Ramos (cell line): ENCODE data around the gene STK31.
"Not testable (repeated sequence)": the region's sequence is repeated elsewhere in the genome, so short reads cannot be mapped to it uniquely, and the experiment has no call there.

Experiments
- in situ Hi-C: fragments of 300-500 bp; cut with MboI; formaldehyde crosslinking; loops from one replicate; pipeline ENCODE4 v1.14.3; 2022; ENCODE audit warnings: low sequenced_read_pairs; ENCODE audit not compliant: unreplicated experiment

STK31 gene

GRCh38 chr7:23712368-23713284, 2.6 kb downstream of the STK31 start:
- in situ Hi-C loops: no loop called here

GRCh38 chr7:23713285-23714149, 3.5 kb downstream of the STK31 start:
- in situ Hi-C loops: no loop called here

GRCh38 chr7:23714150-23714464, 4.1 kb downstream of the STK31 start:
- in situ Hi-C loops: no loop called here

GRCh38 chr7:23714579-23714978, 4.6 kb downstream of the STK31 start:
- in situ Hi-C loops: no loop called here

- in situ Hi-C loops: no loop called here
These were observed 5.1 kb downstream of the STK31 start for GRCh38 chr7:23715099-23715498.

- in situ Hi-C loops: no loop called here
These were observed 7.8 kb downstream of the STK31 start for GRCh38 chr7:23717788-23718187.

GRCh38 chr7:23721456-23721855, 11.4 kb downstream of the STK31 start:
- in situ Hi-C loops: no loop called here

- in situ Hi-C loops: not testable (repeated sequence)
These were observed 12.7 kb downstream of the STK31 start for GRCh38 chr7:23722587-23723216.

- in situ Hi-C loops: not testable (repeated sequence)
These were observed 14.1 kb downstream of the STK31 start for GRCh38 chr7:23724113-23724512.

GRCh38 chr7:23742051-23742450, 32.0 kb downstream of the STK31 start:
- in situ Hi-C loops: no loop called here

- in situ Hi-C loops: no loop called here
These were observed 33.2 kb downstream of the STK31 start for GRCh38 chr7:23743226-23743625.

- in situ Hi-C loops: no loop called here
These were observed 36.6 kb downstream of the STK31 start for GRCh38 chr7:23746629-23747028.

- in situ Hi-C loops: no loop called here
These were observed 41.8 kb downstream of the STK31 start for GRCh38 chr7:23751852-23752251.

- in situ Hi-C loops: not testable (repeated sequence)
These were observed 48.8 kb downstream of the STK31 start for GRCh38 chr7:23758839-23759238.

- in situ Hi-C loops: no loop called here
These were observed 49.8 kb downstream of the STK31 start for GRCh38 chr7:23759671-23760391.

GRCh38 chr7:23765943-23766342, 55.9 kb downstream of the STK31 start:
- in situ Hi-C loops: no loop called here

GRCh38 chr7:23767514-23767913, 57.5 kb downstream of the STK31 start:
- in situ Hi-C loops: no loop called here

GRCh38 chr7:23768022-23768421, 58.0 kb downstream of the STK31 start:
- in situ Hi-C loops: no loop called here

- in situ Hi-C loops: not testable (repeated sequence)
These were observed 69.3 kb downstream of the STK31 start for GRCh38 chr7:23779185-23779800.

GRCh38 chr7:23783115-23783514, 73.1 kb downstream of the STK31 start:
- in situ Hi-C loops: no loop called here
